Loucy (cell line): ENCODE measurements around the gene ABCB11.
A peak's percentile ranks its signal among the peaks of the same experiment; 100 is the strongest.

ENCODE experiments used
- H2AFZ ChIP-seq: fragments of 200-600 bp; sonication (generic); 2 replicates; pipeline ENCODE4 v1.6.0; 2016; ENCODE audit warnings: antibody characterized with exemption, mild to moderate bottlenecking, low read length, moderate library complexity
- H3F3A ChIP-seq: fragments of 200-600 bp; 2 replicates; pipeline ENCODE4 v1.6.0; 2016; ENCODE audit warnings: antibody characterized with exemption, low read depth, mild to moderate bottlenecking
- H3K27me3 ChIP-seq: fragments of 200-600 bp; sonication (generic); 2 replicates; pipeline ENCODE4 v1.6.1; 2014; ENCODE audit warnings: low read length, mild to moderate bottlenecking; ENCODE audit not compliant: insufficient read depth, poor library complexity, severe bottlenecking
- H3K36me3 ChIP-seq: fragments of 200-600 bp; sonication (generic); 2 replicates; pipeline ENCODE4 v1.6.1; 2016; ENCODE audit warnings: low read length; ENCODE audit not compliant: insufficient read depth
- H3K4me1 ChIP-seq: fragments of 200-600 bp; sonication (generic); 2 replicates; pipeline ENCODE4 v1.5.1; 2014; ENCODE audit warnings: low read length, mild to moderate bottlenecking; ENCODE audit not compliant: insufficient read depth, poor library complexity, severe bottlenecking
- H3K4me2 ChIP-seq: fragments of 200-600 bp; sonication (generic); 2 replicates; pipeline ENCODE4 v1.6.0; 2014; ENCODE audit warnings: antibody characterized with exemption, low read length, low read depth, mild to moderate bottlenecking; ENCODE audit not compliant: poor library complexity, severe bottlenecking
- H3K4me3 ChIP-seq: fragments of 200-600 bp; sonication (generic); 2 replicates; pipeline ENCODE4 v1.5.1; 2014; ENCODE audit warnings: low read length, mild to moderate bottlenecking, mixed read lengths; ENCODE audit not compliant: poor library complexity, severe bottlenecking
- H3K79me2 ChIP-seq: fragments of 200-600 bp; sonication (generic); 2 replicates; pipeline ENCODE4 v1.6.1; 2014; ENCODE audit warnings: low read length; ENCODE audit not compliant: insufficient read depth
- H3K9ac ChIP-seq: fragments of 200-600 bp; sonication (generic); 2 replicates; pipeline ENCODE4 v1.6.0; 2014; ENCODE audit warnings: mild to moderate bottlenecking, low read depth, low read length, moderate library complexity; ENCODE audit not compliant: poor library complexity, severe bottlenecking
- H3K9me2 ChIP-seq: fragments of 200-600 bp; sonication (generic); replicated peaks from 2 replicates; pipeline ENCODE4 v1.6.1; 2016; ENCODE audit warnings: low read depth, low read length, mixed read lengths
- H3K9me3 ChIP-seq: fragments of 200-600 bp; sonication (generic); 2 replicates; pipeline ENCODE4 v1.6.1; 2014; ENCODE audit warnings: mild to moderate bottlenecking, antibody characterized with exemption, low read length, low read depth; ENCODE audit not compliant: insufficient read depth
- H4K20me1 ChIP-seq: fragments of 200-600 bp; sonication (generic); 2 replicates; pipeline ENCODE4 v1.6.0; 2014; ENCODE audit warnings: antibody characterized with exemption, low read length, mild to moderate bottlenecking; ENCODE audit not compliant: insufficient read depth, poor library complexity, severe bottlenecking
- EZH2phosphoT487 ChIP-seq: fragments of 200-600 bp; IDR thresholded peaks from 2 replicates; pipeline ENCODE4 v1.6.1; 2018; ENCODE audit warnings: antibody characterized with exemption, mild to moderate bottlenecking, moderate library complexity, borderline replicate concordance
- TF ChIP-seq, protein P1 (sequence below): fragments of 200-600 bp; sonication (generic); conservative IDR thresholded peaks from 2 replicates; pipeline ENCODE4 v1.5.1; 2014; ENCODE audit warnings: mild to moderate bottlenecking, antibody characterized with exemption, low read length

Gene ABCB11

GRCh38 chr2:169001116-169001815 lies 29.9 kb downstream of the ABCB11 start:
- H3K9me3 ChIP-seq, result no peaks in the 10 kb centered on the region; the same call in 1 of the 2 replicates
- no peaks in the 10 kb centered on the region for H4K20me1 ChIP-seq
- H2AFZ ChIP-seq, result no peak overlapping the region; the same call in 1 of the 2 replicates
- peaks cover 19% of the 10 kb centered on the region; the same call in 1 of the 2 replicates for H3F3A ChIP-seq
- no peaks in the 10 kb centered on the region for H3K27me3 ChIP-seq
- peaks cover 45% of the 10 kb centered on the region for H3K4me1 ChIP-seq
- H3K36me3 ChIP-seq, result no peaks in the 10 kb centered on the region
- no peaks in the 10 kb centered on the region for H3K79me2 ChIP-seq
- no peak overlapping the region for H3K4me3 ChIP-seq
- no peaks in the 10 kb centered on the region for H3K9me2 ChIP-seq
- no peak overlapping the region for H3K9ac ChIP-seq
- H3K4me2 ChIP-seq, result no peak overlapping the region
- TF ChIP-seq EZH2phosphoT487, result no peak
- TF ChIP-seq, protein P1, sequence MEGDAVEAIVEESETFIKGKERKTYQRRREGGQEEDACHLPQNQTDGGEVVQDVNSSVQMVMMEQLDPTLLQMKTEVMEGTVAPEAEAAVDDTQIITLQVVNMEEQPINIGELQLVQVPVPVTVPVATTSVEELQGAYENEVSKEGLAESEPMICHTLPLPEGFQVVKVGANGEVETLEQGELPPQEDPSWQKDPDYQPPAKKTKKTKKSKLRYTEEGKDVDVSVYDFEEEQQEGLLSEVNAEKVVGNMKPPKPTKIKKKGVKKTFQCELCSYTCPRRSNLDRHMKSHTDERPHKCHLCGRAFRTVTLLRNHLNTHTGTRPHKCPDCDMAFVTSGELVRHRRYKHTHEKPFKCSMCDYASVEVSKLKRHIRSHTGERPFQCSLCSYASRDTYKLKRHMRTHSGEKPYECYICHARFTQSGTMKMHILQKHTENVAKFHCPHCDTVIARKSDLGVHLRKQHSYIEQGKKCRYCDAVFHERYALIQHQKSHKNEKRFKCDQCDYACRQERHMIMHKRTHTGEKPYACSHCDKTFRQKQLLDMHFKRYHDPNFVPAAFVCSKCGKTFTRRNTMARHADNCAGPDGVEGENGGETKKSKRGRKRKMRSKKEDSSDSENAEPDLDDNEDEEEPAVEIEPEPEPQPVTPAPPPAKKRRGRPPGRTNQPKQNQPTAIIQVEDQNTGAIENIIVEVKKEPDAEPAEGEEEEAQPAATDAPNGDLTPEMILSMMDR, result no peak

DNA sequence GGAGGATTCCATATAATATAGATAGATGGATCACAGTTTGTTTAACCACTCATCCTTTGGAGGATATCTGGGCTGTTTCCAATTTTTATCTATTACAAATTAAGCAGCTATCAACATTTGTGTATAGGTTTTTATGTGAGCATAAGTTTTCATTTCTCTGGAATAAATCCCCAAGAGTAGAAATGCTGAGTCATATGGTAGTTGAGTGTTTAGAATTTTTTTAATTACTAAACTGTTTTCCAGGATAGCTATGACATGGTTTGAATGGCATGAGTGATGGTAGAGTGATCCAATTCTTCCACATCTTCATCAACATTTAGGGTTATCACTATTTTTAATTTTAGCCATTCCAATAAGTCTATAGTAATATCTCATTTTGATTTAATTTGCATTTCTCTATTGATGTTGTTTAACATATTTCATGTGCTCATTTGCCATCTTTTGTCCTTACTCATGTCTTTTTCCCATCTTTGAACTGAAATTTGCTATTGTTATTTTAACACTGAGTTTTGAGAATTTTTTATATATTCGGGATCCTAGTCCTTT lies 31.4 kb downstream of the ABCB11 start:
- H2AFZ ChIP-seq, result no peak overlapping the region
- no peaks in the 10 kb centered on the region for H3K27me3 ChIP-seq
- no peaks in the 10 kb centered on the region for H4K20me1 ChIP-seq
- TF ChIP-seq, protein P1, result no peak
- TF ChIP-seq EZH2phosphoT487, result no peak
- H3K9ac ChIP-seq, result no peak overlapping the region
- no peak overlapping the region for H3K4me3 ChIP-seq
- H3F3A ChIP-seq, result peaks cover 19% of the 10 kb centered on the region; the same call in 1 of the 2 replicates
- H3K9me2 ChIP-seq, result no peaks in the 10 kb centered on the region
- H3K36me3 ChIP-seq, result no peaks in the 10 kb centered on the region
- no peaks in the 10 kb centered on the region for H3K79me2 ChIP-seq
- no peaks in the 10 kb centered on the region; the same call in 1 of the 2 replicates for H3K9me3 ChIP-seq
- peak overlapping the region; percentile 49 for H3K4me2 ChIP-seq
- H3K4me1 ChIP-seq, result peaks cover 51% of the 10 kb centered on the region

DNA sequence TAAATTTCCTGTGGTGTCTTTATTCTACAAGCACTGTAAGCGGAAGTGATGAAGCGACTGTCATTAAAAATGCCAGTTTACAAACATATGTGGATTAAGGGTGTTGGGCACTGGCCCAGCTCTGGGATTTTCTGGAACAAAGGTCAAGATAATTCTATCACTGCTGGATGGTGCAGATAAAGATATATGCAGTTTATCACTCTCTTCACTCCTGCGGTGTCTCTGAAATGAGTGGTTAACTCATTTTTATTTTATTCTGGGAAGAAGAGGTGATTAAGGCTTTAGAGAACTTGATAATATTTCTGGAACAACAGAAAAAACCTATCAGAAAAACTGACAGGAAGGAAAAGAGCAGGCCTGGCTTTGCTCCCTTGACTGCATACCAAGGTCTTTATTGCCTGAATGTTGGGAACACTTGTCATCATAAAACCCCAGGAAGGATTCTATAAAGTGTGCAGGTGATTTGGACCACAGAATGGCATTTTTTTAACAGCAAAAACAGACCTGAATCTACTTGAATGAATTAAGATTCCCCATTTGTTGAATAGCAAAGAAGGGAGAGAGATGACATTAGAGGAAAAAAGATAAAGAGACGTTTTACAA lies 32.4 kb downstream of the ABCB11 start:
- no peak overlapping the region for H3K9ac ChIP-seq
- no peaks in the 10 kb centered on the region for H3K36me3 ChIP-seq
- TF ChIP-seq, protein P1, result no peak
- no peak for TF ChIP-seq EZH2phosphoT487
- H3K4me3 ChIP-seq, result no peak overlapping the region
- H3F3A ChIP-seq, result peaks cover 19% of the 10 kb centered on the region; the same call in 1 of the 2 replicates
- no peaks in the 10 kb centered on the region for H4K20me1 ChIP-seq
- H3K4me2 ChIP-seq, result peak overlapping the region; percentile 49
- H3K9me3 ChIP-seq, result no peaks in the 10 kb centered on the region; the same call in 1 of the 2 replicates
- H3K27me3 ChIP-seq, result no peaks in the 10 kb centered on the region
- H3K9me2 ChIP-seq, result no peaks in the 10 kb centered on the region
- no peaks in the 10 kb centered on the region for H3K79me2 ChIP-seq
- H2AFZ ChIP-seq, result no peak overlapping the region
- H3K4me1 ChIP-seq, result peaks cover 51% of the 10 kb centered on the region
